OCI-LY3 (cell line): ENCODE results near the gene MN1.

Source experiments
- H2AFZ ChIP-seq: fragments of 200-600, 300-600 bp; shearing (Covaris generic); 2 replicates; pipeline ENCODE4 v1.6.0; 2014; ENCODE audit warnings: antibody characterized with exemption, low read depth, low read length
- H3K27ac ChIP-seq: fragments of 200-600, 300-600 bp; sonication (generic); 2 replicates; pipeline ENCODE4 v1.5.1; 2014; ENCODE audit warnings: mild to moderate bottlenecking, low read length, moderate library complexity, mixed read lengths
- H3K27me3 ChIP-seq: fragments of 200-600, 300-600 bp; sonication (generic); 2 replicates; pipeline ENCODE4 v1.6.1; 2014; ENCODE audit warnings: low read depth, low read length, mixed read lengths
- H3K36me3 ChIP-seq: fragments of 200-600, 300-600 bp; sonication (generic); replicated peaks from 2 replicates; pipeline ENCODE3; 2014; ENCODE audit warnings: low read depth, low read length, mixed read lengths
- H3K4me1 ChIP-seq: fragments of 300-600, 200-600 bp; sonication (generic); 2 replicates; pipeline ENCODE4 v1.6.1; 2014; ENCODE audit warnings: low read length, mixed read lengths
- H3K4me2 ChIP-seq: fragments of 200-600, 300-600 bp; sonication (generic); 2 replicates; pipeline ENCODE4 v1.6.1; 2014; ENCODE audit warnings: low read length, mixed read lengths
- H3K4me3 ChIP-seq: fragments of 300-600, 200-600 bp; sonication (generic); 2 replicates; pipeline ENCODE4 v1.5.1; 2014; ENCODE audit warnings: antibody characterized with exemption, mild to moderate bottlenecking, low read length, moderate library complexity
- H3K79me2 ChIP-seq: fragments of 300-600, 200-600 bp; shearing (Covaris generic); 2 replicates; pipeline ENCODE4 v1.6.1; 2014; ENCODE audit warnings: mild to moderate bottlenecking, low read length, mixed read lengths
- H3K9ac ChIP-seq: fragments of 300-600, 200-600 bp; shearing (Covaris generic); 2 replicates; pipeline ENCODE4 v1.6.0; 2014; ENCODE audit warnings: mild to moderate bottlenecking, low read length, moderate library complexity
- H3K9me3 ChIP-seq: fragments of 200-600, 300-600 bp; shearing (Covaris generic); 2 replicates; pipeline ENCODE4 v1.6.1; 2014; ENCODE audit warnings: low read length, mixed read lengths; ENCODE audit not compliant: insufficient read depth
- H4K20me1 ChIP-seq: fragments of 200-600, 300-600 bp; sonication (generic); 2 replicates; pipeline ENCODE4 v1.6.1; 2016; ENCODE audit warnings: low read length, mixed read lengths; ENCODE audit not compliant: insufficient read depth
- CTCF ChIP-seq: fragments of 200-600, 300-600 bp; sonication (generic); IDR thresholded peaks from 2 replicates; pipeline ENCODE4 v1.5.1; 2014; ENCODE audit warnings: antibody characterized with exemption, low read length, low read depth
- EZH2phosphoT487 ChIP-seq: fragments of 200-600 bp; shearing (Covaris generic); IDR thresholded peaks from 2 replicates; pipeline ENCODE4 v1.6.1; 2018; ENCODE audit warnings: antibody characterized with exemption, mixed run types, low read depth

The MN1 gene

DNA sequence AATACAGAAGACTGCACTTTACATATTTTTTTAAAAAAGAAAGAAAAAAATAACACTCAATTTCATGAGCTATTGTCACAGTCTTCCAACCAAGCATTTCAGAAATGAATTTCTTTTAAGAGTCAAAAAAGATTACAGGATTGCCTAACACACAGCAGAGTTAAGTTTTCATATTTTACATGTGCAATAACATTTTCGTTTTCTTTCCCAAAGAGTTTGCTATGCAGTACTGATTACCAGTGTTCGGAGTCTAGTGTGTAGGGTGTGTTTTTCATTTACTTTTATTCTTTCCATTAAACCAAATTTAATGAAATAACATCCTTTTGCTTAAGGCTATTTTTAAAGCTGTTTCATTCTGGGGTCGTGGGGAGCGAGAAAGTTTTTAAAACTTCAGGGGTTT, 53.2 kb downstream of the MN1 start:
- H3K9ac ChIP-seq, result no peak overlapping the region
- no peaks in the 10 kb centered on the region for H4K20me1 ChIP-seq
- peaks cover 43% of the 10 kb centered on the region for H3K27me3 ChIP-seq
- H3K4me1 ChIP-seq, result no peaks in the 10 kb centered on the region
- no peaks in the 10 kb centered on the region for H3K79me2 ChIP-seq
- H3K27ac ChIP-seq, result no peak overlapping the region
- no peak for TF ChIP-seq CTCF
- TF ChIP-seq EZH2phosphoT487, result no peak
- no peak overlapping the region for H3K4me2 ChIP-seq
- H3K4me3 ChIP-seq, result no peak overlapping the region
- no peak overlapping the region for H2AFZ ChIP-seq
- H3K9me3 ChIP-seq, result no peaks in the 10 kb centered on the region
- no peaks in the 10 kb centered on the region for H3K36me3 ChIP-seq

DNA sequence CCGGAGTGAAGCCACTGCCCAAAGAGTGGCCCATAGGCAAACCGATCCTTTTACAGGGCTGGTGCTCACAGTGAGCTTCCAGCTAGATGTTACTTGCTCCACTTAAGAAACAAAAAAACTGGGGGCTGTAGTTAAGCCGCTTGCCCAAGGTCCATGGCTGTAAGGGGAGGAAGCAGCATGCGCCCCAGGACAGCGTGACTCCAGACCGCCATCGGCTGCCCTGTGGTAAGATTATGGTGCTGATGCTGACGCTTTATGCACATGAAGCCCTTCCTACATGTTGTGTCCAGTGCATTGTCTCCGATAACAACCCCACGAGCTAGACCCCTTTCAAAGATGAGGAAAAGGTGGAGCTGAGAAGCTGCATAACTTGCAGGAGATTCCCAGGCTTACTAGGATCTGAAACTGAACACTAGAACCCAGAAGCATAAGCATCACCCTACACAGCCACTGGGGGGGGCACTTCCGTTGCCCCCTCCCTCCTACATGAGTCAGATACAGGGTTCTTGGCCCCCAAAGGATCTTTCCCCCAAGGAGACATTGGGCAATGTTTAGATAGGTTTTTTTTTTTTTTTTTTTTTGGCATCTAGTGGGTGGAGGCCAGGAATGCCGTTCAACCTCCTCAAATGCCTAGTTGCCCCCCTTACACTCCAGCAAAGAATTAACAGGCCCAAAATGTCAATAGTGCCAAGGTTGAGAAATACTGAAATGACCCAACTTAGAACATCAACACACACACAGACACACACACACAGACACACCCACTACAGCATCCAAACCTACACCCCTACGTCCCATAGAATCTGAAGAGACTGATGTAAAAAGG, 53.9 kb downstream of the MN1 start:
- no peak overlapping the region for H3K9ac ChIP-seq
- no peaks in the 10 kb centered on the region for H3K36me3 ChIP-seq
- peak; percentile 30 for TF ChIP-seq CTCF
- no peak for TF ChIP-seq EZH2phosphoT487
- H2AFZ ChIP-seq, result no peak overlapping the region
- H3K27me3 ChIP-seq, result peaks cover 43% of the 10 kb centered on the region
- H3K4me2 ChIP-seq, result no peak overlapping the region
- no peak overlapping the region for H3K27ac ChIP-seq
- H4K20me1 ChIP-seq, result no peaks in the 10 kb centered on the region
- H3K9me3 ChIP-seq, result no peaks in the 10 kb centered on the region
- H3K79me2 ChIP-seq, result no peaks in the 10 kb centered on the region
- no peaks in the 10 kb centered on the region for H3K4me1 ChIP-seq
- H3K4me3 ChIP-seq, result no peak overlapping the region

GRCh38 chr22:27746918-27747317, 54.6 kb downstream of the MN1 start:
- Histone ChIP-seq H2AFZ (no peak overlapping the region), H3K27me3 (peaks cover 36% of the 10 kb centered on the region), H4K20me1 (no peaks in the 10 kb centered on the region)

GRCh38 chr22:27745809-27746208, 55.7 kb downstream of the MN1 start:
- H3K4me2 ChIP-seq, result no peak overlapping the region
- H3K27me3 ChIP-seq, result peaks cover 28% of the 10 kb centered on the region

More at GRCh38 chr22:27746918-27747317, 54.6 kb downstream of the MN1 start:
- no peak overlapping the region for H3K4me3 ChIP-seq
- no peaks in the 10 kb centered on the region for H3K36me3 ChIP-seq
- no peak overlapping the region for H3K27ac ChIP-seq
- H3K4me1 ChIP-seq, result no peaks in the 10 kb centered on the region
- no peaks in the 10 kb centered on the region for H3K9me3 ChIP-seq
- H3K9ac ChIP-seq, result no peak overlapping the region
- no peak for TF ChIP-seq CTCF
- no peak for TF ChIP-seq EZH2phosphoT487
- no peak overlapping the region for H3K4me2 ChIP-seq
- H3K79me2 ChIP-seq, result no peaks in the 10 kb centered on the region

More at GRCh38 chr22:27745809-27746208, 55.7 kb downstream of the MN1 start:
- H3K9me3 ChIP-seq, result no peaks in the 10 kb centered on the region
- no peaks in the 10 kb centered on the region for H3K4me1 ChIP-seq
- no peaks in the 10 kb centered on the region for H3K36me3 ChIP-seq
- H2AFZ ChIP-seq, result no peak overlapping the region
- H3K9ac ChIP-seq, result no peak overlapping the region
- H4K20me1 ChIP-seq, result no peaks in the 10 kb centered on the region
- no peak overlapping the region for H3K27ac ChIP-seq
- no peak overlapping the region for H3K4me3 ChIP-seq
- H3K79me2 ChIP-seq, result no peaks in the 10 kb centered on the region
- TF ChIP-seq EZH2phosphoT487 (no peak), CTCF (no peak)
